IgD-negative memory B cell (primary cell): ENCODE measurements around the gene OR2A14. TPM values are rescaled to one million over a fixed set of nuclear protein-coding genes. Genes with fewer than 3 reads are reported as not detected.
"Not testable (repeated sequence)": the region's sequence is repeated elsewhere in the genome, so short reads cannot be mapped to it uniquely, and the experiment has no call there.

ENCODE experiments used
- H3K27ac Mint-ChIP-seq, 3 donors: one replicate each; pipeline ENCODE4 v1.8.0; 2020 to 2022; ENCODE audit warnings: mild to moderate bottlenecking in 3 of 3, mixed read lengths in 3 of 3, moderate library complexity in 1 of 3
- H3K27me3 Mint-ChIP-seq: one replicate; pipeline ENCODE4 v1.8.0; 2021; ENCODE audit warnings: mixed read lengths
- H3K36me3 Mint-ChIP-seq: one replicate; pipeline ENCODE4 v1.8.0; 2020; ENCODE audit warnings: mild to moderate bottlenecking, mixed read lengths
- H3K4me1 Mint-ChIP-seq, 3 donors: one replicate each; pipeline ENCODE4 v1.8.0; 2020 to 2022; ENCODE audit warnings: mixed read lengths in 3 of 3, mild to moderate bottlenecking in 1 of 3
- H3K4me3 Mint-ChIP-seq, 4 donors: one replicate each; pipeline ENCODE4 v1.8.0; 2020 to 2022; ENCODE audit warnings: mild to moderate bottlenecking in 4 of 4, mixed read lengths in 4 of 4, moderate library complexity in 3 of 4
- H3K9me3 Mint-ChIP-seq, 3 donors: one replicate each; pipeline ENCODE4 v1.8.0; 2020 to 2021; ENCODE audit warnings: mixed read lengths in 3 of 3, mild to moderate bottlenecking in 1 of 3
- polyA plus RNA-seq: library from polyadenylated mRNA; unstranded; fragments of 300-500 nt; fragmentation: Illumina TruSeq; gene quantifications from one replicate; pipeline ENCODE4 v1.2.3, GENCODE V29; 2021

OR2A14 gene
- polyA plus RNA-seq, 1 donor from 2014 or later = not detected

DNA sequence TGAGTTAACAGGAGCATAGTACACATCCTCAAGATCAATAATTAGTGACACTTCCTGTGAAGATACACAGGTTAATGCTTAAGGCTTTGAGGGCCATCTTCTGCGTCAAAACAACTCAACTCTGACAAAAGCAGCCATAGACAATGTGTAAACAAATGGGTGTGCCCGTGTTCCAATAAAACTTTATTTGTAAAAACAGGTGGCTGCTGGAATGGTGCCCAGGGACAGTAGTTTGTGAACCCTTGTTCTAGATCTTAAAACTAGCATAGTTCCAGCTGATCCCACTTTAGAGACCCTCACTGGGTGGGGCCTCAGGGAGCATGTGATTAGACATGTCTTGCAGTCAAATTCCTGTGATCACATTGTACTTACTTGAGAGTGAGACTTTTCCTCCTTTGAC, 7.8 kb downstream of the OR2A14 start:
- Mint-ChIP-seq H3K4me1 (no peaks in the 10 kb centered on the region), H3K4me3 (no peak overlapping the region), H3K27me3 (no peaks in the 10 kb centered on the region), H3K36me3 (no peaks in the 10 kb centered on the region), H3K9me3 (no peaks in the 10 kb centered on the region), H3K27ac (no peak overlapping the region)

GRCh38 chr7:144132262-144132661, 9.3 kb downstream of the OR2A14 start:
- Mint-ChIP-seq H3K36me3 (no peaks in the 10 kb centered on the region), H3K27ac (peak overlapping the region in 1 of 3 donors; percentile 3), H3K9me3 (no peaks in the 10 kb centered on the region), H3K27me3 (no peaks in the 10 kb centered on the region), H3K4me3 (no peak overlapping the region), H3K4me1 (no peaks in the 10 kb centered on the region)

DNA sequence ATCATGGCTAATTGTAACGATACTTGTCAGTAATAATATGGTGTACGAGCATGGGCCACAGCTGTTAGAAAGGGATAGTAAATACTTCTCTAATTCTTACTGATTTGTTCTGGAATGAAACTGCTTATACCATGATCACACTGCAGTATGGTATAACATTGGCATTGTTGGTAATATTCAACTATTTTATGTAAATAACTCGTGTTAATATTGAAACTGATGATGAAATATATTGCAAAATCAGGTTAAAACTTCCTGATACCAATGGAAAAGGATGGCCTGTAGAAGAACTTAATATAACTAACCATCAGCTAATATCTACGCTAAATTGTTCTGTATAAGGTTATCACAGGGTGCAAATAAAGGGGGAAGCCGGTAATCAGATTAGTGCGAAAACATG, 10.3 kb downstream of the OR2A14 start:
- no peak overlapping the region for H3K27ac Mint-ChIP-seq
- no peaks in the 10 kb centered on the region for H3K4me1 Mint-ChIP-seq
- no peaks in the 10 kb centered on the region for H3K27me3 Mint-ChIP-seq
- H3K9me3 Mint-ChIP-seq = no peaks in the 10 kb centered on the region
- no peak overlapping the region for H3K4me3 Mint-ChIP-seq
- no peaks in the 10 kb centered on the region for H3K36me3 Mint-ChIP-seq

GRCh38 chr7:144134116-144134515, 11.1 kb downstream of the OR2A14 start:
- Mint-ChIP-seq H3K27me3 (no peaks in the 10 kb centered on the region), H3K27ac (no peak overlapping the region), H3K9me3 (no peaks in the 10 kb centered on the region), H3K4me3 (no peak overlapping the region), H3K36me3 (no peaks in the 10 kb centered on the region), H3K4me1 (no peaks in the 10 kb centered on the region)

GRCh38 chr7:144137501-144137900, 14.5 kb downstream of the OR2A14 start:
- Mint-ChIP-seq H3K27me3 (peaks cover 1% of the 10 kb centered on the region), H3K4me1 (no peaks in the 10 kb centered on the region), H3K9me3 (no peaks in the 10 kb centered on the region), H3K36me3 (peaks cover 2% of the 10 kb centered on the region), H3K4me3 (no peak overlapping the region), H3K27ac (no peak overlapping the region)

DNA sequence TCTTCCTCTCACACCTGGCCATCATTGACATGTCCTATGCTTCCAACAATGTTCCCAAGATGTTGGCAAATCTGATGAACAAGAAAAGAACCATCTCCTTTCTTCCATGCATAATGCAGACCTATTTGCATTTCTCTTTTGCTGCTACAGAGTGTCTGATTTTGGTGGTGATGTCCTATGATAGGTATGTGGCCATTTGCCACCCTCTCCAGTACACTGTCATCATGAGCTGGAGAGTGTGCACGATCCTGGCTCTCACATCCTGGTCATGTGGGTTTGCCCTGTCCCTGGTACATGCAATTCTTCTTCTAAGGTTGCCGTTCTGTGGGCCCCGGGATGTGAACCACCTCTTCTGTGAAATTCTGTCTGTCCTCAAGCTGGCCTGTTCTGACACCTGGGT, 19.2 kb downstream of the OR2A14 start:
- H3K27me3 Mint-ChIP-seq = peaks cover 6% of the 10 kb centered on the region
- no peak overlapping the region for H3K27ac Mint-ChIP-seq
- H3K4me1 Mint-ChIP-seq = no peaks in the 10 kb centered on the region
- H3K9me3 Mint-ChIP-seq = peaks cover 0 to 4% (median 0%) of the 10 kb centered on the region in 3 donors
- H3K36me3 Mint-ChIP-seq = peaks cover 2% of the 10 kb centered on the region
- no peak overlapping the region for H3K4me3 Mint-ChIP-seq

- Mint-ChIP-seq H3K9me3 (peaks cover 14 to 17% (median 17%) of the 10 kb centered on the region in 3 donors), H3K4me1 (no peaks in the 10 kb centered on the region), H3K36me3 (peaks cover 3% of the 10 kb centered on the region), H3K27ac (no peak overlapping the region), H3K27me3 (peaks cover 6% of the 10 kb centered on the region), H3K4me3 (peak overlapping the region in 1 of 4 donors; percentile 18)
Observed at GRCh38 chr7:144144426-144144825, 21.4 kb downstream of the OR2A14 start.

- no peaks in the 10 kb centered on the region for H3K4me1 Mint-ChIP-seq
- H3K4me3 Mint-ChIP-seq = no peak overlapping the region
- H3K27me3 Mint-ChIP-seq = peaks cover 4% of the 10 kb centered on the region
- no peak overlapping the region for H3K27ac Mint-ChIP-seq
- H3K9me3 Mint-ChIP-seq = peaks cover 18 to 33% (median 22%) of the 10 kb centered on the region in 3 donors
- peaks cover 6% of the 10 kb centered on the region for H3K36me3 Mint-ChIP-seq
Observed at GRCh38 chr7:144148224-144148827, 25.4 kb downstream of the OR2A14 start.

DNA sequence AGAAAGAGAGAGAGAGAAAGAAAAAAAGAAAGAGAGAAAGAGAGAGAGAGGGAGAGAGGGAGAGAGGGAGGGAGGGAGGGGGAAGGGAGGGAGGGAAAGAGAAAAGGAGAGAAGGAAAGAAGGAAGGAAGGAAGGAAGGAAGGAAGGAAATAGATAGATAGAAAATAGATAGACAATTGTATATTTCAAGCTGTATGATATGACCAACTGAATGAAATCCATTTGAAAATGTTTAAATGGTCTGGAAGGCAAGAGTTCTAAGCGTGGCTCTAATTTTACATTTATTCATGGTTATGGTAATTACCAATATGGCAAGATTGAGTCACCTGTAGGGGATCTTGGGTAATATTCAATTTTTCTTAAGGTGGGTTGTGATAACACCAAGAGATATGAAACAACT, 35.9 kb downstream of the OR2A14 start:
- Mint-ChIP-seq H3K36me3 (no peaks in the 10 kb centered on the region), H3K27ac (no peak overlapping the region), H3K4me1 (no peaks in the 10 kb centered on the region), H3K27me3 (peaks cover 1% of the 10 kb centered on the region), H3K4me3 (no peak overlapping the region), H3K9me3 (peaks cover 0 to 1% (median 0%) of the 10 kb centered on the region in 3 donors)

DNA sequence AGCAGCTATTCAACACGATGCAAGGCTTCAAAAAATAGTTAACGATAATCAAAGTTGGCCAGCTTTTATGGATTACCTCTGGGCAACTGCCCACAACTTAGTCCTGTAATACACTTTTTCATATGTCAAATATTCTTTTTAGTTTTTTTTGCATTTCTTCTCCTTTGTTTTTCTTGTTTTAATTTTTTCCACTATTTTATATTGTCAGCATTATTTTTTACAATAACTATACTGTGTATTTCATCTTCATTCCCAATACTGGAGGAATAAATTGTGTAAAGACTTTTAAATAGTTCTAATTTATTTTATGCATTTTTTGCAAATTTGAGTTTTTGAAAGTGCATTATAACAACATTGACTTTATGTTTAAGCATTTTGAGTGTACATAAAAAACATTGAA, 41.8 kb downstream of the OR2A14 start:
- no peak overlapping the region for H3K27ac Mint-ChIP-seq
- no peaks in the 10 kb centered on the region for H3K4me1 Mint-ChIP-seq
- H3K9me3 Mint-ChIP-seq = peaks cover 0 to 2% (median 1%) of the 10 kb centered on the region in 3 donors
- H3K4me3 Mint-ChIP-seq = no peak overlapping the region
- H3K27me3 Mint-ChIP-seq = peaks cover 5% of the 10 kb centered on the region
- H3K36me3 Mint-ChIP-seq = no peaks in the 10 kb centered on the region

DNA sequence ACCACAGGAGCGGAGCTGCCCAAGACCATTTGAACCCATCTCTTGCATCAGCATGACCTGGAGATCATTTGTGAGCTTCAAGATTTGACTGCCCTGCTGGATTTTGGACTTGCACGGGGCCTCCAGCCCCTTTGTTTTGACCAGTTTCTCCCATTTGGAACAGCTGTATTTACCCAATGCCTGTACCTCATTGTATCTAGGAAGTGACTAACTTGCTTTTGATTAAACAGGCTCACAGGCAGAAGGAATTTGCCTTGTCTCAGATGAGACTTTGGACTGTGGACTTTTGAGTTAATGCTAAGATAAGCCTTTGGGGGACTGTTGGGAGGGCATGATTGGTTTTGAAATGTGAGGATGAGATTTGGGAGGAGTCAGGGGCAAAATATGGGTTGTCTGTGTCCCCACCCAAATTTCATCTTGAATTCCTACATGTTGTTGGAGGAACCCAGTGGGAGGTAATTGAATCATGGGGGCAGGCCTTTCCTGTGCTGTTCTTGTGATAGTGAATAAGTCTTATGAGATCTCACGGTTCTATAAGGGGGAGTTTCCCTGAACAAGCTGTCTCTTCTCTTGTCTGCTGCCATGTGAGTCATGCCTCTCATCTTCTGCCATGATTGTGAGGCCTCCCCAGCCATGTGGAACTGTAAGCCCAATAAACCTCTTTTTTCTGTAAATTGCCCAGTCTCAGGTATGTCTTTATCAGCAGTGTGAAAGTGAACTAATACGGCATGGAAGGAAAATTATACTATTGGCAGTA, 48.8 kb downstream of the OR2A14 start:
- Mint-ChIP-seq H3K9me3 (peaks cover 7 to 14% (median 11%) of the 10 kb centered on the region in 3 donors), H3K27ac (peak overlapping the region in 1 of 3 donors; percentile 29)
- H3K36me3 Mint-ChIP-seq, H3K27me3 Mint-ChIP-seq, H3K4me3 Mint-ChIP-seq, H3K4me1 Mint-ChIP-seq: not testable (repeated sequence)

DNA sequence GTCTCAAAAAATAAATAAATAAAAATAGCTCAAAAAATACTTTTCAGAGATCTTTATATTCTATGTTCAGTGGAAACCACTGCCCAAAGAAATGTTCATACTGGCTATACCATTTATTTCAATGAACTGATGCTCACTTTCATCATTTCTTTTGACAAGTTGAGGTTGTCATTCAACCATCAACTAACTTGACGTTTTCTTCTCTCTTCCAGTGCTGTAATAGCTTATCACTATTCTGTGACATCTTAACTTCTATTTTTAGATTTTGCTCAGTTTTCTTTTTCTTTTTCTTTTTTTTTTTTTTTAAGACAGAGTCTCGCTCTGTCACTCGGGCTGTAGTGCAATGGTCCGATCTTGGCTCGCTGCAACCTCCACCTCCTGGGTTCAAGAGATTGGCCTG, 51.6 kb downstream of the OR2A14 start:
- peaks cover 2% of the 10 kb centered on the region for H3K27me3 Mint-ChIP-seq
- H3K9me3 Mint-ChIP-seq = peaks cover 7 to 14% (median 10%) of the 10 kb centered on the region in 3 donors
- no peak overlapping the region for H3K27ac Mint-ChIP-seq
- H3K36me3 Mint-ChIP-seq = peaks cover 2% of the 10 kb centered on the region
- H3K4me3 Mint-ChIP-seq = no peak overlapping the region
- H3K4me1 Mint-ChIP-seq = peaks cover 0 to 5% (median 0%) of the 10 kb centered on the region in 3 donors

DNA sequence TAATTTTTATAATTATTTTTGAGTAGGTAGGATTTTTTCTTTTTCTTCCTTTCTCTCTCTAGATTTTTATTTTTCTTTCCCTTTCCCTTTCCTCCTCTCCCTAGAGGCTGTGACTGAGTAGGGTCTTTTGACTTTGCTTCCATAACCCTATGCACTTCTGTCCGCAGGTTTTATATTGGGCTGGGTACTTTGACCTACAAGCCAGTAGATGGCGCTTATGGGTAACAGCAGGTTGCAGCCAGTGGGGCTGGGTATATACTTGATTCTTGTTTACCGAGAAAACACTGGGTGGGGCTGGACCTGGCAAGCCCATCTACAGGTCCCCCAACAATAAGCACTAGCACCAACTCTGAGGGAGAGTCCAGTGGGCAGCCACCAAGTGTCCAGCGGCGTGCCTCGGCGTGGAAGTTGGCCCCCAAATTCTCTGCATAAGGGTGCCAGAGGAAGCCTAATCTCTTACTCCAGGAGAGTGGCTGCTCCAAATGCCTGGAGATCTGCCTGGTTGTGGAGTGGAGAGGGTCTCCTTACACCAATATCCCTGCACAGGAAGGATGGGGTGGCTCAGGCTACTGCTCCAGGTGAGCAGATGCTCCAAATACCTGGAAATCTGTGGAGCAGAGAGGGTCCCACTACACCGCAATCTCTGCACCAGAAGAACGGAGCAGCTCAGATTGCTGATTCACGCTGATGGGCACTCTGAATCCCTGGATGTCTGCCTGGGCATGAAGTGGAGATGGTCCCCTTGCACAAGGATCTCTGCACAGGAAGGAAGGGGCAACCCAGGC, 55.6 kb downstream of the OR2A14 start:
- not testable (repeated sequence) for H3K9me3 Mint-ChIP-seq, H3K36me3 Mint-ChIP-seq, H3K27ac Mint-ChIP-seq

DNA sequence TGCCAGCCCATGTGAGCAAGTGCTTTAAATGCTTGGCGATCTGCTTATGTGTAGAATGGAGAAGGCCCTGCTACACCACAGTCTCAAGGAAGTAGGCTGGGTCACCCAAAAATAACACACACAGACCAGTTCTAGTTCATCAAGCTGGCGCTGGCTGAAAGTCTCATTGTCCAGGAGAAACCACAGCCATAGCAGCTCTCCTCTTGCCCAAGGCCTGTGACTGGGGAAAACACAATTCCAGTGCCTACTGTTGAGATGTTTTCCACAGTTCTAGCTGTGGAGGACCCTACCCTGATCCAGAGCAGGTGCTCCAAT, 56.1 kb downstream of the OR2A14 start:
- not testable (repeated sequence) for H3K9me3 Mint-ChIP-seq, H3K27me3 Mint-ChIP-seq, H3K4me1 Mint-ChIP-seq, H3K36me3 Mint-ChIP-seq, H3K4me3 Mint-ChIP-seq, H3K27ac Mint-ChIP-seq

More for the DNA sequence above, 55.6 kb downstream of the OR2A14 start:
- peak overlapping the region in 1 of 4 donors; percentile 52 for H3K4me3 Mint-ChIP-seq
- H3K27me3 Mint-ChIP-seq, H3K4me1 Mint-ChIP-seq: not testable (repeated sequence)
